ENCODE results near the gene EFCAB8. TPM values are rescaled to one million over a fixed set of nuclear protein-coding genes. Genes with fewer than 3 reads are reported as not detected.

Gene EFCAB8
- total RNA-seq: under 0.01 and 0.97 TPM in 2 replicates

GRCh38 chr20:32858701-32859372, at the start of gene EFCAB8:
Gene EFCAB8 (plus strand): TSS chr20:32858923. CDS start chr20:32863793, 4,870 bp downstream.

GRCh38 chr20:33004141-33004751, 145.5 kb downstream of the EFCAB8 start, which contains the start of gene SUN5:
Gene SUN5 (minus strand): TSS chr20:33004433. CDS start chr20:33004340, 93 bp downstream.

GRCh38 chr20:33007376-33008335, 148.9 kb downstream of the EFCAB8 start, which contains the start of gene BPIFB2:
Gene BPIFB2 (plus strand): TSS chr20:33007704. CDS start chr20:33008575, 871 bp downstream.

Other genes with a start within 250 kb of the EFCAB8 start
- not detected in 2 replicates for gene C20orf203, start 185.0 kb upstream of the EFCAB8 start, total RNA-seq
- gene COMMD7, start 115.5 kb upstream of the EFCAB8 start, total RNA-seq: 19.6 and 21.9 TPM in 2 replicates
- 1.5 TPM in 2 replicates for gene DNMT3B, start 96.5 kb upstream of the EFCAB8 start, total RNA-seq
- 114 and 155 TPM in 2 replicates for gene MAPRE1, start 39.0 kb upstream of the EFCAB8 start, total RNA-seq
- gene SUN5, start 145.5 kb downstream of the EFCAB8 start, total RNA-seq: not detected in 2 replicates
- not detected in 2 replicates for gene BPIFB2, start 148.8 kb downstream of the EFCAB8 start, total RNA-seq
- not detected in 2 replicates for gene BPIFB6, start 172.7 kb downstream of the EFCAB8 start, total RNA-seq
- not detected in 2 replicates for gene BPIFB3, start 195.0 kb downstream of the EFCAB8 start, total RNA-seq
- gene BPIFB4, start 220.7 kb downstream of the EFCAB8 start, total RNA-seq: not detected in 2 replicates

All from smooth muscle cell of the umbilical artery (primary cell).